Measurements from ENCODE around the gene WDR35.

GRCh38 chr2:19861813-19862212 lies 128.1 kb downstream of the WDR35 start:
- TF ChIP-seq CTCF (IDR thresholded peaks at IDR 0.05) (no peak), STAT6 (CRISPR knock-in tag; conservative IDR thresholded peaks at IDR 0.05; ENCODE audit: low read depth) (no peak), CREB1 (CRISPR knock-in tag; IDR thresholded peaks at IDR 0.05) (no peak), HMGXB4 (CRISPR knock-in tag; IDR thresholded peaks at IDR 0.05) (no peak), GRHL2 (CRISPR knock-in tag; IDR thresholded peaks at IDR 0.05; ENCODE audit: insufficient replicate concordance, severe bottlenecking) (no peak)
